Dedifferentiated amniotic fluid mesenchymal stem cell (primary cell): Measurements from ENCODE around the gene TDRD5.
"Not testable (repeated sequence)": the region's sequence is repeated elsewhere in the genome, so short reads cannot be mapped to it uniquely, and the experiment has no call there.

Source experiments
- DNase-seq: peaks from one replicate; pipeline ENCODE4 v3.0.0-alpha.2; 2016; ENCODE audit errors: extremely low spot score

TDRD5 gene

DNA sequence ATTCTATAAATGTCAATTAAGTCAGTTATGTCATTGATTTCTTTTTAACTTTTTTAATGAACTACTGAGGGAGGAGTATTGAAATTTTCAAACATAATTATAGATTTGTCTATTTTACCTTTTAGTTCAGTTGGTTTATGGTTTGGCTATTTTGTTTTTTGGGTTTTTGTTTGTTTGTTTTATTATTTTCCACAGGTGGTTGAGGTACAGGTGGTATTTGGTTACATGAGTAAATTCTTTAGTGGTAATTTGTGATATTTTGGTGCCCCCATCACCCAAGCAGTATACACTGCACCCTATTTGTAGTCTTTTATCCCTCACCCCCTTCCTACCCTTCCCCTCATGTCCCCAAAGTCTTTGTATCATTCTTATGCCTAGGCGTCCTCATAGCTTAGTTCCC, 9.5 kb downstream of the TDRD5 start:
- DNase-seq: no peak

DNA sequence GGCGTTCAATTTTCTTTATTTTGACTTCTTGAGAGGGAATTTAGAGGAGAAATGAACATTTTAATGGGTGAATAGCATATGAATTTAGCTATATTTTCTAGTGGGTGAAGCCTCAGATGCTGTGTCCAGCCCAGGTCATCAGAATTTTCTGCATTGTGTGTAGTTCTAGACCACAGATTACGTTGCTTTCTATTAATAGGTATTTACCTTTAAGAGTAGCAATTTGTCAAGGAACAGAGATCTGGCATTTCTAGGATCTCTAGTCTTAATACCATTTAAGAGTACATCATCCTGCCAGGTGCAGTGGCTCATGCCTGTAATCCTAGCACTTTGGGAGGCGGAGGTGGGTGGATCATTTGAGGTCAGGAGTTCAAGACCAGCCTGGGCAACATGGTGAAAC, 20.7 kb downstream of the TDRD5 start:
- no peak for DNase-seq

DNA sequence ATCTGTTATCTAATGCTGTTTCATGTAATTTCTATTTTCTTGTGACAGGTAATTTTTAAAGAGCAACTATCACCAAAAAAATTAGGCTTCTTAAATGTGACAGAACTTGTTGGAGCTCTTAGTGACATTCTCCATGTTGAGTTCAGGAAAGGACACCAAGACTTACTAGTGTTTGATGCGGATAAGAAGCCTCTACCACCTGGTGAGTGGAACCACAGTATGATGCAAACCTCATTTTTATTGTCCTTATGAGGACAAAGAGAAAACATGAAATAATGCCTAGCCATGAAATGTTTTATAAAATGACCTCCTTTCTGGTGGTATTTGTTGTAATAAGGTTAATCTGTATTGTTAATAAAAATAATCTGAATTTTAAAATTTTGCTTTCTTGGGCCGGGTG, 39.1 kb downstream of the TDRD5 start:
- no peak for DNase-seq

DNA sequence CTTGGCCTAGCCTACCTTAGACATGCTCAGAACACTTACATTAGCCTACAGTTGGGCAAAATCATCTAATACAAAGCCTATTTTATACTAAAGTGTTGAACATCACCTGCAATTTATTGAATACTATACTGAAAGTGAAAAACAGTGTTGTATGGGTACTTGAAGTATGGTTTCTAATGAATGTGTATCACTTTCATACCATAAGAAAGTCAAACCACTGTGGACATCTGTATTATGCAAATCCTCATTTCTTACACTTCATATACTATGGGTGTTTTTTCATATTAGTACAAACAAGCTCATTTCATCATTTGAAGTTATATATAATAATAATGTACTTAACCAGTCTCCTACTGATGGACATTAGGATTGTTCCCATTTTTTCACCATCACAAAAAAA, 41.2 kb downstream of the TDRD5 start:
- DNase-seq: no peak

DNA sequence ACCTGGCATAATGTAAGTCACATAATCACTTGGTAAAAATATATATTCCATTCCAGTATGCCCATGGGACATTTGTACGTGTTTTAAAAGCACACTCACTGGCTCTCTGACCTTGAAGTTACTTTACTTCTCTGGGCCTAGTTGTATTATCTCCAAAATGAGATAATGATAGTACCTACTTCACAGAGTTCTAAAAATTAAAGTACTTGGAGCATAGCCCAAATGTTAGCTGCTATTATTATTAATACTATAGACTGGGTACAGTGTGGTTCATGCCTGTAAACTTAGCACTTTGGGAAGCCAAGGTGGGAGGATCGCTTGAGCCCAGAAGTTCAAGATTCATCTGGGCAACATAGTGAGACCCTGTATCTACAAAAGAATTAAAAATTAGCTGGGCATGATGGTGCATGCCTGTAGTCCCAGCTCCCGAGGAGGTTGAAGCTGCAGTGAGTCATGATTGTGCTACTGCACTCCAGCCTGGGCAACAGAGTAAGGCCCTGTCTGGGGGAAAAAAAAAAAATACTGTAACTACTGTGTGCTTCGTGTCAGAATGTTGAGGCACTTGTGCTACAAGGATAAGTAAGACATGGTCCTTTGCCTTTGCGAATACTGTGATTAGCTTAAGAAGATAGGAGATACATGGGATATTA, 45.7 kb downstream of the TDRD5 start:
- no peak for DNase-seq

DNA sequence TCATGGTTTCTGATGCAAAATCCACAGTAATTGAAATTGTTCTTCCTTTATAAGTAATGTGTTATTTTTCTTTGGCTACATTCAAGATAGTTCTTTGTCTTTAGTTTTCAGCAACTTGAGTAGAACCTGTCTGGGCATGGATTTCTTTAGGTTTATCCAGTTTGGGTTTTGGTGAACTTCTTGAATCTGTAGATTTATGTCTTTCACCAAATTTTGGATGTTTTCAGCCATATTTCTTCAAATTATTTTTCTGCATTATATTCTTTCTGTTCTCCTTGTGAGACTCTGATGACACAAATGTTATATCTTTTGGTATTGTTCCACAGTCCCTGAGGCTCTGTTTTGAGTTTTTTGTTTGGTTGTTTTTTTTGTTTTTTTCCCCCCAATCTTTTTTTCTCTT, 69.4 kb downstream of the TDRD5 start:
- no peak for DNase-seq

DNA sequence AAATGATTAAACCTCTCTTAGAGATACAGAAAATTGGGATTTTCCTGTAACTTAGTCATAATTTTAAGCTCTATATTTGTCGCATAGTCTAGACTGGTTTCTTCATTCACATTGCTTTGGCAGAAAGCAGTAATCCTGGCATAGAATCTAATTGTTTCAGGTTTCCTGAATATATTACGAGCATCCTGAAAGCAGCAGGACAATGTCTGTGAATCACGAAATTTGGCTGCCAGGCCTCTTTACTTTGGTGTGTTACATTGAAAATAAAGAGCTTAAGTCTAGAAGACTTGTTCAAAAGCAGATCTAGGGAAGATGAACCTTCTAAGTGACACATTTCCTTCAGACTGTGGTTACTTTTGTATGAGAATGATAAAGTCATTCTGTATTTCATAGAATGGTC, 72.2 kb downstream of the TDRD5 start:
- DNase-seq: no peak

DNA sequence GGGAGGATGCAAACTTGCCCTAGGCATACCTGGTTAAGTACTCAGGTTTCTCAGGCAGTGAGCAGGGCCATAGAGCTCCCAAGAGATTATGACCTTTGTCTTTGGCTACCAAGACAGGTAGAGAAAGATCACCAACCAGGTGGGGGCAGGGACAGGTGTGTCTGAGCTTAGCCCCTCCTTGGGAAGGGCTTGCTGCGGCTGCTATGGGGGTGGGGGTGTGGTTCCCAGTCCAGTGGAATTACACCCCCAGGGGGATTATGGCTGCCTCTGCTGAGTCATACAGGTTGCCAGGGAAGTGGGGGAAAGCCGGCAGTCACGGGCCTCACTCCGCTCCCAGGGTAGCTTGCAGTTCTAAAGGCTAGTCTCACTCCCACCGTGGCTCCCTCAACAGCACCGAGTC, 86.2 kb downstream of the TDRD5 start:
- DNase-seq: no peak

DNA sequence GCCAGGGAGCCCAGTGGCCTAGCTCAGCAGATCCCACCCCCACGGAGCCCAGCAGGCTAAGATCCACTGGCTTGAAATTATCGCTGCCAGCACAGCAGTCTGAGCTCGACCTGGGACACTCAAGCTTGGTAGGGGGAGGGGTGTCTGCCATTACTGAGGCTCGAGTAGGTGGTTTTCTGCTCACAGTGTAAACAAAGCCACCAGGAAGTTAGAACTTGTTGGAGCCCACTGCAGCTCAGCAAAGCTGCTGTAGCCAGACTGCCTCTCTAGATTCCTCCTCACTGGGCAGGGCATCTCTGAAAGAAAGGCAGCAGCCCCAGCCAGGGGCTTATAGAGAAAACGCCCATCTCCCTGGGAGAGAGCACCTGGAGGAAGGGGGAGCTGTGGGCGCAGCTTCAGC, 102.9 kb downstream of the TDRD5 start:
- DNase-seq: not testable (repeated sequence)

DNA sequence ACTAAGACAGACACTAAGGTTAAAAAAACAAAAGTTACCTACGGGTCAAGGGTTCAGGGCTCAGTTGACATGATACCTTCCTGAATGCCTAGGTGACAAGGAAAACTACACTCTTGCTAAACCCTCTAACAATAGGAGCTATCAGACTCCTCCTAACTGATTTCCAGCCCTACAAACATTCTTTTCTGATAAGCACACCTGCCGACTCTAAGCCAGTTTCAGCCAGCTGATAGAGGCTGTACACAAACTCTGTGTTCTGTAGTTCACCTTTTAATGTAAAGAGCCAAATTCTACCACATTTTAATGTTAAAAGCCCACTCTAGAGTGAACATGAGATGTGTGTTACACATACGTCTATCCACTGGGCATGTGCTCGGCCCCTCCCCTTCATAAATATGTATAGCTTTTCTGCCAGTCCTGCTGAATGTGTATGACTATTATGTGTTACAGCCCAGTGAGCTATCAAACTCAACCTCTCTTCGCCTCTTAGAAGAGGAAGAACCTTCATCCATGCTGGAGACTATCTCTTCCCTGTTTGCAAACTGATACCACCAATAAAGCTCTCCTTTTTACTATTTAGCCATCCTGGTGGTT, 111.4 kb downstream of the TDRD5 start:
- no peak for DNase-seq

DNA sequence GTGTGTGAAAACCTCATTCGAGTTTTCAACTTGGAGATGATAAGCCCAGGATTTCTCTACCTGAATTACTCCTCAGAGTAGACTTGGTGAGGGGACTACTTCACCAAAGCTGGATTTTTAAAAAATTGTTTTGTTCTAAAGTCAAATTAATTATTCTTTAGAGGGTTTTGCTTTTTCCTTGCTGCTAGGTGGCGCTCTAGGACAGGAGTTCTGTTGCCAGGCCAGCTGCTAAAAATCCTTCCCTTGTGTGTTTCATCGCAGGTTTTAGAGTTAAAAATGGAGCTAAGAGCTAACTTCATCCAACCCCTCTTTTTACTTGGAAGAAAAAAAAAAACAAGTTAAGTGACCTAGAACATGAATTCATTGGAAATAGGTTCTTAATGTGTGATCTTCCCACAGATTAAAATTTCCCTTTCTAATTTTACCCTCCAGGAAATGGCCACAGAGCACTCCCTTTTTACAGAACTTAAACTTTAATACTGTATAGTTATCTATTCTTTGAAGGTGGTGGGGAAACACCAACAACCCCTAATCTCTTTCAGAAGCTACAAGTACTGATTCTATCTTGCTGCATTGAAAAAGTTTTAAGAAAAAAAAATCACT, 114.8 kb downstream of the TDRD5 start:
- DNase-seq: peak; percentile 67

DNA sequence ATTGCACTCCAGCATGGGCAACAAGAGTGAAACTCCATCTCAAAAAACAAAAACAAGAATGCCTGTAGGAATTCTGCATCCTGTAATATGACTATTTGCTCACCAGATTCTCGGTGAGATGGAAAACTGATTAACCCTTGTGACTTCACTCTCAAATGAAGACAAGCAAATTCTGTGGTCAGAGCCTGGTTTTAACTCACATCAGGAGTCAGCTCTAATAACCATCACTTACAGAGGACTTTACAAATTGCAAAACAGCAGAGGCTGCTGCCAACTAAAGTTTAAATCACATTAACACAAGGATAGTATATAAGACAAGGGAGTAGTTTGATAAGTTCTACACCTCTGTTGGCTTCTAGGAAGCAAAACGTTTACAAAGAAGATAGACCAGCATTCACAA, 115.8 kb downstream of the TDRD5 start:
- DNase-seq: no peak

DNA sequence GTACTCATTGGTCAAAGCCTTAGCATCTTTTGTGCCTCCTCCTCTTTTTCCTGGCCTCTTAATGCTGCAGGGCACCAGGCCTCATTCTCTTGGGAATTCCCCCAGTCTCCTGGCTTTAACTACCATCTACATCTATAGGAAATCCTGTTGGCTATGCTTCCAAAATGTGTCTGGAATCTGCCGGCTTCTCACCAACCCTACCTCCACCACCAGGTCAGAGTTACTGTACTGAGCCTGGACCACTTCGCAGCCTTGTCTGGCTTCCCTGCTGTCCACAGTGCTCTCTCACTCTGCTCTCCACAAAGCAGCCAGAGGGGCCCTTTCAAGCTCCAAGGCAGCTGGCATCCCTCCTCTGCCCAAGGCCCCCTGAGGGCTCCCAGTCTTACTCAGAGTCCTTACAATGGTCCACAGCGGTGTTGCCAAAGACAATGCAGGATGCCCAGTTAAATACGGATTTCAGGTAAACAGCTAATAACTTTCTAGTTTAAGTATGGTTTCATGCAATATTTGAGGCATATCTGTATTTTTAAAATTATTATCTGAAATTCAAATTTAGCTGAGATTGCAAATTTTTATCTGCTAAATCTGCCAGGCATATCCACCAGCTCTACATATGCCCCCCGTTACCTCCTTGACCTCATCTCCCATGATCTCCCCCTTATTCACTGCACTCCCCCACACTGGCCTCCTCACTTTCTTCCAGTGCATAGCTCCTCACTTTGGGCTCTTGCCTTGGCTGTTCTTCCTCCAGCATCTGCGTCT, 117.0 kb downstream of the TDRD5 start:
- DNase-seq: no peak

DNA sequence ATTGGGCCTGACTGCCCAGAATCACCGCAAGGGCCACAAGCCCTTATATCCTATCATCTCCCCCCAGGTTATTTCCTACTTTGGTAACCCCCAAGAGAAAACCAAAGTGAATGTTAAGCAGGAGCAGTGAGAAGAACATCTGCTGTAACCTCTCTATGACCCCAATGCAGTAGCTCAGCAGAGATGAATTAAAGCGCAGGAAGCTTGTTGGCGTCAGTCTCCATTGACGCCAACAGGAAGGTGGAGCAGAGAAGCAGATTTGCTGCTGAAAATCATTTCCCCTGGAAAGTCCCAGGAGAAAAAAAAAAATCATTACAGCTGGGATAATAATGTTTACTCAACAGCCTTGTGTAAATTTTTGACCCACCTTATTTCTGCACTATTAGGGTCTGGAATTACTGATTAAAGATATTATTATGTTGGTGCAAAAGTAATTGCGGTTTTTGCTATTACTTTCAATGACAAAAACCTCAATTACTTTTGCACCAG, 118.3 kb downstream of the TDRD5 start:
- no peak for DNase-seq

DNA sequence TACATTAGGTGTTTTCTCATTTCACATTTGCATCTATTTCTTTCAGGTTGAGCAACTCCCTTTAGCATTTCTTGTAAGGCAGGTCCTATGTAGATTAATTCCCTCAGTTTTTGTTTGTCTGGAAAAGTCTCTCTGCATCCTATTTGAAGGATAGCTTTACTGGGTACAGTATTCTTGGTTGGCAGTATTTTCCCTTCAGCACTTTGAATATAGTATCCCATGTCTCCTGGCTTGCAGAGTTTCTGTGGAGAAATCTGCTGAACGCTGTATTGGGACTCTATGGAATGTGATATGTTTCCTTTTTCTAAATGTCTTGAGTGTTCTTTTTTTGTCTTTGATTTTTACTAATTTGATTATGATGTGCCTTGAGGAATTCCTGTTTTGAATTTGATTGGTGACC, 122.5 kb downstream of the TDRD5 start:
- no peak for DNase-seq

DNA sequence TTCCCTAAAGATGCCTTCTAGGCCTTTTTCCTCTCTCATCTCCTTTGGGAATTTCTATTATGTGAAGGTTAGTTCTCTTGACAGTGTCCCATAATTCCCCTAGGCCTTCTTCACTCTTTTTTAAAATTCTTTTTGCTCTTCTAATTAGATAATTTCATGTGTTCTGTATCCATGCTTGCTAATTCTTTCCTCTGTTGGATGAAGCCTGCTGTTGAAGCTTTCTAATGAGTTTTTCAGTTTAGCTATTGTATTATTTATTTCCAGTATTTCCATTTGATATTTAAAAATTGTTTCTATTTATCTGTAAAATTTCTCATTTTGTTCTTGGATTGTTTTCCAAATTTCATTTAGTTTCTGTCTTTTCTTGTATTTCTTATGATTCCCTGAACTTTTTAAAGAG, 123.0 kb downstream of the TDRD5 start:
- DNase-seq: no peak

DNA sequence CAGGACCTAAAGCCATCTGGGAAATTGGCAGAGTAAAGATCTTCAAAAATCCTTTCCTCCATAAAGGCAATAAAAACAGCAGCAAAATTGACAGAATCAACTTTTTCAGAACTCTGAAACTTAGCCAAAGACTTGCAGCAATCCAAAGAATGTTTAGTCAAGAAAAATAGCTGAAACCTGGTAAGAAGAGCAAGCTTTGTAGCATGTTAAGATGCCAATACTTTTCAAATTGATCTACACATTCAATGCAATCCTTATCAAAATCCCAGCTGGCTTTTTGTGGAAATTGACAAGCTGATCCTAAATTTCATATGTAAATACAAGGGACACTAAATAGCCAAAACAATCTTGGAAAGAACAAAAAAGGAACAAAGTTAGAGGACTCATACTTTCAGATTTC, 127.6 kb downstream of the TDRD5 start:
- DNase-seq: no peak

DNA sequence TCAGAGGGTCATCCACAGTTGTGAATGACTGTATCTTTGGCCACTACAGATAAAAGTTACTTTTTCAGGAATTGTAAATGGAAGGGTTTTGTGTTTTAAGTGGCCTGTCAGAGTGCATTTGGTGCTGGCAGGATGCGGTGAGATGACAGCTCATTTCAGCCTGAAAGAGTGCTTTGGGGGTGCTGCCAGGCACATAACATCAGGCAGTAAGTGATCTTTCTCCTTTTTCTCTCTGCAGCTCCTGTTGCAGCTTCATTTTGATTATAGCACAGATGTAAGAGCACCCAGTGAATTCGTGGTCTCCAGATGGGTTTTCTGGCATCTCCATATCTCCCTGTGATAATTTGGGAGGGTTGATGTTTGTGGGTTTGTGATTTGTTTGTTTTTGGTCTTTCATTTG, 136.6 kb downstream of the TDRD5 start:
- no peak for DNase-seq

DNA sequence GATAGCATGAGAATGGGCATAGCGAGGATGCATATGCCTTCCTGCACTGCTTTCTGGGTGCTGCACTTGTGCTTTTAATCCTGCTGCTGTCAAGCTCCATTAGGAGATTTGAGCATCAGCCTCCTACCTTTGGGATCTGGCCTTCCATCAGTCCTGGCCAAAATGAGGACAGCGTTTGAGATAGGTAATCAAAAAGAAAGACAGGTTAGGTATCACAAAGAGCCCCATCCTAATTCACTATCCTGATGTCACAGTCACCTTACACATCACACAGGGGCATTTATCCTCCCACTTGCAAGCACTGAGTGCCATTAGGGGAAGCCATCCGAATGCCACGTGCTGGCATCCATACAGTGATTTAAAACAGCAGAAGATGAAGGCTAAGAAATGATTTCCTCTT, 138.2 kb downstream of the TDRD5 start:
- no peak for DNase-seq

DNA sequence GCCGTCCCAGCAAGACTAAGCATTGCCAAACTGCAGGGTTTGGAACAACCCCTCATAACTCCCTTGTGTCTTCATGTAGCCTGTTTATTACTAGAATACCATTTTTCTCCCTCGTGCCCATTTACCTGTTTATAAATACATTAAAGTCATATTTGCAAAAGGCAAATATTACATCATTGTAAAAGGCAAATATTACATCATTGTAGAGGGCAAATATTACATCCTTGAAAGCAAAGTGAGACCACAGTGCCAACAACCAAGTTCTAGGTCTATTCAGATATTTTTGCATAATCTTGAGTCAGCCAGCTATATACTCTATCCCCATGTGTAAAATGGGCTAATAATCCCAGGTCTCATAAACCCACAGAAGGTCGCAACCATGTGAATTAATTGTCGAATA, 140.0 kb downstream of the TDRD5 start:
- DNase-seq: no peak
